Measurements from ENCODE around the gene MPHOSPH9.

Gene MPHOSPH9

GRCh38 chr12:123200414-123200813, 32.5 kb downstream of the MPHOSPH9 start:
- H3K4me3 ChIP-seq (ENCODE audit: low read depth, low read length) = no peak overlapping the region
- TF ChIP-seq CTCF (IDR thresholded peaks at IDR 0.05; ENCODE audit: borderline replicate concordance, insufficient read depth, low read depth, low read length) = no peak

GRCh38 chr12:123199936-123200335, 33.0 kb downstream of the MPHOSPH9 start:
- TF ChIP-seq CTCF (IDR thresholded peaks at IDR 0.05; ENCODE audit: borderline replicate concordance, insufficient read depth, low read depth, low read length) = no peak
- H3K4me3 ChIP-seq (ENCODE audit: low read depth, low read length) = no peak overlapping the region

DNA sequence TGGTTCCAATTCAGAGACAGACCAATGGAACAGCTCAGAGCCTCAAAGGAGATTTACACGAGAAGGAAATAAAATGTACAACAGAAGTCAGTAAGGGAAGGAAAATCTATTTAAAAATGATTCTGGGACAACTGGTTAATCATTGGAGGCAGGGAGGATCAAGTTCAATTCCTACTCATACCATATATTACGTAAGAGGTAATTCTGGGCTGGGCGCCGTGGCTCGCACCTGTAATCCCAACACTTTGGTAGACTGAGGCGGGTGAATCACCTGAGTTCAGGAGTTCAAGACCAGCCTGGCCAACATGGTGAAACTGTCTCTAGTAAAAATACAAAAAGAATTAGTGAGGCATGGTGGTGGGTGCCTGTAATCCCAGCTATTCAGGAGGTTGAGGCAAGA, 45.3 kb downstream of the MPHOSPH9 start:
- TF ChIP-seq CTCF (IDR thresholded peaks at IDR 0.05; ENCODE audit: borderline replicate concordance, insufficient read depth, low read depth, low read length) = no peak
- H3K4me3 ChIP-seq (ENCODE audit: low read depth, low read length) = no peak overlapping the region

- no peak for TF ChIP-seq CTCF (IDR thresholded peaks at IDR 0.05; ENCODE audit: borderline replicate concordance, insufficient read depth, low read depth, low read length)
- H3K4me3 ChIP-seq (ENCODE audit: low read depth, low read length) = no peak overlapping the region
Observed at GRCh38 chr12:123180171-123180570, 52.8 kb downstream of the MPHOSPH9 start.

DNA sequence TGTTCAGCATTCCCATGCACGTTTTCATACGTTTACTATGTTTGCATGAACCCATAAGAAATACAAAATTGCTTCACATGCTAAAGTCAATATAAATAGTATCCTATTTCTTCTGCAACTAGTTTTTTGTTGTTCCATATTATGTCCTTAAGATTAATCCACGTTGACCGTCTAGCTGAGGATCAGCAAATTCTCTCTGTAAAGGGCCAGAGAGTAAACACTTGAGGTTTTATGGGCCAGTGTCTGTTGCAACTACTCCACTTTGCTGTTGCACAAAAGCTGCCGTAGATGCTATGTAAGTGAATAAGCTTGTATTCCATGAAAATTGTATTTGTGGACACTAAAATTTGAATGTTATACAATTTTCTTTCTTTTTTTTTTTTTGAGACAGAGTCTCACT, 61.0 kb downstream of the MPHOSPH9 start:
- H3K4me3 ChIP-seq (ENCODE audit: low read depth, low read length) = no peak overlapping the region
- no peak for TF ChIP-seq CTCF (IDR thresholded peaks at IDR 0.05; ENCODE audit: borderline replicate concordance, insufficient read depth, low read depth, low read length)

GRCh38 chr12:123167329-123167728, 65.6 kb downstream of the MPHOSPH9 start:
- no peak for TF ChIP-seq CTCF (IDR thresholded peaks at IDR 0.05; ENCODE audit: borderline replicate concordance, insufficient read depth, low read depth, low read length)

DNA sequence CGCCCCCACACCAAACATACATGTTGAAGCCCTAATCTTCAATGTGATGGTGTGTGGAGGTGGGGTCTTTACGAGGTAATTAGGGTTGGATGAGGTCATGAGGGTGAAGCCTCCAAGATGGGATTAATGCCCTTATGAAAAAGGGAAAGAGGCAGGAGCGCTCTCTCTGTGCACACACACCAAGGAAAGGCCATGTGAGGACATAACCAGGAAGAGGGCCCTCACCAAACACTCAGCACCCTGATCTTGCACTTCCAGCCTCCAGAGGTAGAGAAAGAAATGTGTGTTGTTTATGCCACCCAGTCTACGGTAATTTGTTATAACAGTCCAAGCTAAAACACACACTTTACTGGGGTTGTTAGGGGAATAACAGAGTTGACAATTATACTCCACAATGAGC, 67.4 kb downstream of the MPHOSPH9 start:
- no peak overlapping the region for H3K4me3 ChIP-seq (ENCODE audit: low read depth, low read length)
- no peak for TF ChIP-seq CTCF (IDR thresholded peaks at IDR 0.05; ENCODE audit: borderline replicate concordance, insufficient read depth, low read depth, low read length)

More at GRCh38 chr12:123167329-123167728, 65.6 kb downstream of the MPHOSPH9 start:
- no peak overlapping the region for H3K4me3 ChIP-seq (ENCODE audit: low read depth, low read length)

All from GM12875 (cell line).